Measurements from ENCODE around the gene HAND2.

The HAND2 gene

GRCh38 chr4:173478201-173478912 is 51.7 kb downstream of the HAND2 start:
- DNase-seq (ENCODE audit: low read depth, low spot score): no peak

GRCh38 chr4:173477016-173477415 is 53.0 kb downstream of the HAND2 start:
- no peak for DNase-seq (ENCODE audit: low read depth, low spot score)
